WTC11 (cell line): Measurements from ENCODE around the gene CCDC88B. TPM values are rescaled to one million over a fixed set of nuclear protein-coding genes. Genes with fewer than 3 reads are reported as not detected.
A peak's percentile ranks its signal among the peaks of the same experiment; 100 is the strongest.

ENCODE experiments used
- ATAC-seq: fragments of 200-7000 bp; cut with Tn5 transposase; 2 replicates; pipeline ENCODE4 v1.10.0; 2021; ENCODE audit warnings: mild to moderate bottlenecking, moderate library complexity
- CTCF ChIA-PET: fragments of 300-600 bp; sonication (Branson Sonifier 250); formaldehyde crosslinking; loops from one replicate; lab custom pipeline; 2021; ENCODE audit warnings: antibody characterized with exemption; lab: Charles Lee
- POLR2A ChIA-PET: fragments of 350-600 bp; sonication (Branson Sonifier 250); formaldehyde crosslinking; loops from one replicate; lab custom pipeline; 2021; ENCODE audit warnings: antibody characterized with exemption; lab: Charles Lee
- DNase-seq: peaks from one replicate; pipeline ENCODE4 v3.0.0; 2021; ENCODE audit warnings: low spot score
- H3K27ac Mint-ChIP-seq: 2 replicates; pipeline ENCODE4 v1.8.0; 2021; ENCODE audit warnings: mixed read lengths
- H3K27me3 Mint-ChIP-seq: 2 replicates; pipeline ENCODE4 v1.8.0; 2021; ENCODE audit warnings: low read depth, mild to moderate bottlenecking, moderate library complexity, mixed read lengths
- H3K36me3 Mint-ChIP-seq: 2 replicates; pipeline ENCODE4 v1.8.0; 2021; ENCODE audit warnings: mixed read lengths
- H3K4me1 Mint-ChIP-seq: 2 replicates; pipeline ENCODE4 v1.8.0; 2022; ENCODE audit warnings: mixed read lengths
- H3K4me3 Mint-ChIP-seq: 2 replicates; pipeline ENCODE4 v1.8.0; 2021; ENCODE audit warnings: mild to moderate bottlenecking, moderate library complexity, mixed read lengths
- H3K9me3 Mint-ChIP-seq: 2 replicates; pipeline ENCODE4 v1.8.0; 2021; ENCODE audit warnings: mixed read lengths
- AFF4 ChIP-seq: sonication (generic); formaldehyde crosslinking; IDR thresholded peaks from 2 replicates; pipeline ENCODE4 v1.8.1; 2023; ENCODE audit warnings: mild to moderate bottlenecking, missing genetic modification reagents, borderline replicate concordance
- ARID4B ChIP-seq: sonication (generic); formaldehyde crosslinking; IDR thresholded peaks from 2 replicates; pipeline ENCODE4 v1.8.0; 2023; ENCODE audit warnings: missing genetic modification reagents, mild to moderate bottlenecking, borderline replicate concordance
- ATF1 ChIP-seq: sonication (generic); formaldehyde crosslinking; IDR thresholded peaks from 2 replicates; pipeline ENCODE4 v1.8.1; 2023; ENCODE audit warnings: mild to moderate bottlenecking, moderate library complexity, missing genetic modification reagents
- CTCF ChIP-seq: fragments of 200-600 bp; IDR thresholded peaks from 2 replicates; pipeline ENCODE4 v1.8.0; 2022; ENCODE audit warnings: antibody characterized with exemption
- ETV6 ChIP-seq: sonication (generic); formaldehyde crosslinking; IDR thresholded peaks from 2 replicates; pipeline ENCODE4 v1.8.1; 2022; ENCODE audit warnings: mild to moderate bottlenecking, missing genetic modification reagents
- FOXJ3 ChIP-seq: sonication (generic); formaldehyde crosslinking; IDR thresholded peaks from 2 replicates; pipeline ENCODE4 v1.9.0; 2021; ENCODE audit warnings: missing genetic modification reagents, mild to moderate bottlenecking, borderline replicate concordance
- FOXP1 ChIP-seq: sonication (generic); formaldehyde crosslinking; IDR thresholded peaks from 2 replicates; pipeline ENCODE4 v1.8.0; 2022; ENCODE audit warnings: missing genetic modification reagents, mild to moderate bottlenecking, moderate library complexity, borderline replicate concordance
- GTF2I ChIP-seq: fragments of 250-450 bp; sonication (Bioruptor Pico); conservative IDR thresholded peaks from 2 replicates; pipeline ENCODE4 v1.4.0; 2021; ENCODE audit warnings: mild to moderate bottlenecking
- JUN ChIP-seq: sonication (generic); formaldehyde crosslinking; IDR thresholded peaks from 2 replicates; pipeline ENCODE4 v1.8.0; 2023; ENCODE audit warnings: mild to moderate bottlenecking, missing genetic modification reagents
- MYBL2 ChIP-seq: sonication (generic); formaldehyde crosslinking; IDR thresholded peaks from 2 replicates; pipeline ENCODE4 v1.8.1; 2023; ENCODE audit warnings: mild to moderate bottlenecking, moderate library complexity, missing genetic modification reagents
- NR3C1 ChIP-seq: sonication (generic); formaldehyde crosslinking; conservative IDR thresholded peaks from 2 replicates; pipeline ENCODE4 v1.8.1; 2023; ENCODE audit warnings: low read depth, mild to moderate bottlenecking, missing genetic modification reagents
- SMAD3 ChIP-seq: sonication (generic); formaldehyde crosslinking; IDR thresholded peaks from 2 replicates; pipeline ENCODE4 v1.8.0; 2022; ENCODE audit warnings: missing genetic modification reagents, mild to moderate bottlenecking, borderline replicate concordance
- ZMAT4 ChIP-seq: fragments of 250-450 bp; sonication (Bioruptor Pico); IDR thresholded peaks from 2 replicates; pipeline ENCODE4 v1.9.0; 2021; ENCODE audit warnings: mild to moderate bottlenecking
- ZNF263 ChIP-seq: sonication (generic); formaldehyde crosslinking; IDR thresholded peaks from 2 replicates; pipeline ENCODE4 v1.8.1; 2022; ENCODE audit warnings: low read depth, mild to moderate bottlenecking, moderate library complexity, missing genetic modification reagents
- ZNF396 ChIP-seq: fragments of 250-450 bp; sonication (Bioruptor Pico); IDR thresholded peaks from 2 replicates; pipeline ENCODE4 v1.8.0; 2021; ENCODE audit warnings: mild to moderate bottlenecking, moderate library complexity, borderline replicate concordance
- ZNF423 ChIP-seq: fragments of 250-450 bp; sonication (Bioruptor Pico); IDR thresholded peaks from 2 replicates; pipeline ENCODE4 v2.1.2; 2022; ENCODE audit warnings: mild to moderate bottlenecking, moderate library complexity
- total RNA-seq: library from RNA; stranded (reverse); gene quantifications from 3 replicates; pipeline ENCODE4 v1.2.3, GENCODE V29; 2021
- TF ChIP-seq, protein P1 (sequence below): sonication (generic); formaldehyde crosslinking; IDR thresholded peaks from 2 replicates; pipeline ENCODE4 v1.8.1; 2022; ENCODE audit warnings: low read depth, missing genetic modification reagents, borderline replicate concordance
- TF ChIP-seq, protein P2 (sequence below): sonication (generic); formaldehyde crosslinking; IDR thresholded peaks from 2 replicates; pipeline ENCODE4 v1.8.0; 2023; ENCODE audit warnings: mild to moderate bottlenecking, missing genetic modification reagents

CCDC88B gene
- total RNA-seq, 1 experiment from 2014 or later = 17.0 TPM

DNA sequence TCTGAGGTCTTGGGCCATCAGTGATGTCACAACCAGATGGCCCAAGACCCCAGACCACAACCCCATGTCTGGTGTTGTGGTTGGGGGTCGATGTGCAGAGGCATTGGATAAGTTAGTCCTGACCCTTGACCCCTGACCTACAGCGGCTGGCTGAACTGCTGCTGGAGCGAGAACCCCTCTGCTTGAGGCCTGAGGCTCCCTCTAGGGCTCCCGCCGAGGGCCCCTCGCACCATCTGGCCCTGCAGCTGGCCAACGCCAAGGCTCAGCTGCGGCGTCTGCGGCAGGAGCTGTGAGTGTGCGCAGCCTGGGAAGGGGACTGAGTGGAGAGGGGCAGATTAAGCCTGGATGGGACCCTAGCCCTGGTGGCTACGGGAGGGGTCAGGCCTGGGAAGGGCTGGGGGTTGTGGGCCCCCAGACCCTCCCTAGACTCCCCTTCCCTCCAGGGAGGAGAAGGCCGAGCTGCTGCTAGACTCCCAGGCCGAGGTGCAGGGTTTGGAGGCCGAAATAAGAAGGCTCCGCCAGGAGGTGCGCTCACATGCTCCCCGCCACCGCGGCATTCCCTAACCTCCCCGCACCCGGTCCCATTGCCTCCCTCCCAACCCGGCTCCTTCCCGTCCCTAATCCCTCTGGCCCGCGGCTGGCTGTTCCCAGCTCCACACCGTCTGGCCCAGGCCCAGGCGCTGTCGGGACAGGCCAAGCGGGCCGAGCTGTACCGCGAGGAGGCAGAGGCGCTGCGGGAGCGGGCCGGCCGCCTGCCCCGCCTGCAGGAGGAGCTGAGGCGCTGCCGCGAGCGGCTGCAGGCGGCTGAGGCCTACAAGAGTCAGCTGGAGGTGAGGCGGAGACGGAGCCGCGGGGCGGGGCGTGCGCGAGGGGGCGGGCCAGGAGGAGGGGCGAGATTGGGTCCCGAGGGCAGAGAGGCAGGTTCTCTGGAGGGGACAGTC lies 2.1 kb downstream of the CCDC88B start:
- Mint-ChIP-seq H3K9me3 (no peaks in the 10 kb centered on the region), H3K27ac (no peak overlapping the region), H3K27me3 (peaks cover 30% of the 10 kb centered on the region), H3K4me3 (peak overlapping the region; percentile 69), H3K36me3 (no peaks in the 10 kb centered on the region), H3K4me1 (peaks cover 21% of the 10 kb centered on the region)
- DNase-seq = peak; percentile 97
- peak; percentile 75 for ATAC-seq
- ChIA-PET CTCF (interaction anchor here (0.5 to 13.9 kb wide), 44 partner anchors 10 to 815 kb away, joined by 3 to 437 read pairs (median 6); partner anchors contain the start of genes CATSPERZ, ESRRA, FKBP2 and PLCB3), POLR2A (interaction anchor here (0.9 to 2.2 kb wide), 8 partner anchors 11 to 436 kb away, joined by 3 to 14 read pairs (median 5); partner anchors contain the start of genes ESRRA, PRDX5, SF1 and TRMT112)
- TF ChIP-seq ZNF263 (CRISPR knock-in tag) (no peak), GTF2I (CRISPR knock-in tag) (no peak), NR3C1 (CRISPR knock-in tag) (no peak), MYBL2 (no peak), ETV6 (CRISPR knock-in tag) (0 out of 2 replicates have a peak, but pooled peaks have one; percentile 44), CTCF (no peak), ATF1 (CRISPR knock-in tag) (no peak), ARID4B (CRISPR knock-in tag) (no peak), FOXP1 (CRISPR knock-in tag) (peak; percentile 77; the same call in 1 of the 2 replicates), AFF4 (CRISPR knock-in tag) (no peak), ZNF423 (CRISPR knock-in tag) (no peak), JUN (CRISPR knock-in tag) (no peak), ZMAT4 (no peak), SMAD3 (CRISPR knock-in tag) (no peak), FOXJ3 (no peak), ZNF396 (CRISPR knock-in tag) (no peak)
- TF ChIP-seq, protein P1, sequence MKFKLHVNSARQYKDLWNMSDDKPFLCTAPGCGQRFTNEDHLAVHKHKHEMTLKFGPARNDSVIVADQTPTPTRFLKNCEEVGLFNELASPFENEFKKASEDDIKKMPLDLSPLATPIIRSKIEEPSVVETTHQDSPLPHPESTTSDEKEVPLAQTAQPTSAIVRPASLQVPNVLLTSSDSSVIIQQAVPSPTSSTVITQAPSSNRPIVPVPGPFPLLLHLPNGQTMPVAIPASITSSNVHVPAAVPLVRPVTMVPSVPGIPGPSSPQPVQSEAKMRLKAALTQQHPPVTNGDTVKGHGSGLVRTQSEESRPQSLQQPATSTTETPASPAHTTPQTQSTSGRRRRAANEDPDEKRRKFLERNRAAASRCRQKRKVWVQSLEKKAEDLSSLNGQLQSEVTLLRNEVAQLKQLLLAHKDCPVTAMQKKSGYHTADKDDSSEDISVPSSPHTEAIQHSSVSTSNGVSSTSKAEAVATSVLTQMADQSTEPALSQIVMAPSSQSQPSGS = no peak
- TF ChIP-seq, protein P2, sequence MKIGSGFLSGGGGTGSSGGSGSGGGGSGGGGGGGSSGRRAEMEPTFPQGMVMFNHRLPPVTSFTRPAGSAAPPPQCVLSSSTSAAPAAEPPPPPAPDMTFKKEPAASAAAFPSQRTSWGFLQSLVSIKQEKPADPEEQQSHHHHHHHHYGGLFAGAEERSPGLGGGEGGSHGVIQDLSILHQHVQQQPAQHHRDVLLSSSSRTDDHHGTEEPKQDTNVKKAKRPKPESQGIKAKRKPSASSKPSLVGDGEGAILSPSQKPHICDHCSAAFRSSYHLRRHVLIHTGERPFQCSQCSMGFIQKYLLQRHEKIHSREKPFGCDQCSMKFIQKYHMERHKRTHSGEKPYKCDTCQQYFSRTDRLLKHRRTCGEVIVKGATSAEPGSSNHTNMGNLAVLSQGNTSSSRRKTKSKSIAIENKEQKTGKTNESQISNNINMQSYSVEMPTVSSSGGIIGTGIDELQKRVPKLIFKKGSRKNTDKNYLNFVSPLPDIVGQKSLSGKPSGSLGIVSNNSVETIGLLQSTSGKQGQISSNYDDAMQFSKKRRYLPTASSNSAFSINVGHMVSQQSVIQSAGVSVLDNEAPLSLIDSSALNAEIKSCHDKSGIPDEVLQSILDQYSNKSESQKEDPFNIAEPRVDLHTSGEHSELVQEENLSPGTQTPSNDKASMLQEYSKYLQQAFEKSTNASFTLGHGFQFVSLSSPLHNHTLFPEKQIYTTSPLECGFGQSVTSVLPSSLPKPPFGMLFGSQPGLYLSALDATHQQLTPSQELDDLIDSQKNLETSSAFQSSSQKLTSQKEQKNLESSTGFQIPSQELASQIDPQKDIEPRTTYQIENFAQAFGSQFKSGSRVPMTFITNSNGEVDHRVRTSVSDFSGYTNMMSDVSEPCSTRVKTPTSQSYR = no peak
